CD14-positive monocyte (primary cell): ENCODE data around the gene OR8G1. TPM values are rescaled to one million over a fixed set of nuclear protein-coding genes. Genes with fewer than 3 reads are reported as not detected.

Source experiments
- DNase-seq, 3 donors: peaks; one replicate each; pipeline ENCODE4 v3.0.0-alpha.2; 2011 to 2022
- H2AFZ ChIP-seq: 2 replicates; pipeline ENCODE4 v1.6.0; 2012; ENCODE audit warnings: mild to moderate bottlenecking, low read depth, low read length, inconsistent platforms; ENCODE audit not compliant: insufficient read depth, poor library complexity, severe bottlenecking
- H3K27ac ChIP-seq, 2 donors: 1 replicate in 1 of 2; 2 replicates in 1 of 2; pipeline ENCODE4 v1.5.1; 2012 to 2013; ENCODE audit warnings: low read length in 2 of 2, control low read depth in 1 of 2, inconsistent platforms in 1 of 2, low read depth in 1 of 2, mild to moderate bottlenecking in 1 of 2
- H3K27me3 ChIP-seq, 2 donors: one replicate each; pipeline versions ENCODE4 v1.6.0 to v1.6.1; 2011 to 2013; ENCODE audit warnings: low read length in 2 of 2; ENCODE audit not compliant: control insufficient read depth in 2 of 2, insufficient read depth in 2 of 2
- H3K36me3 ChIP-seq, 2 donors: replicated peaks in 1 of 2; 1 replicate in 1 of 2; 2 replicates in 1 of 2; pipeline versions ENCODE4 v1.5.1 to v1.6.1; 2012 to 2013; ENCODE audit warnings: low read length in 2 of 2, control low read depth in 1 of 2, inconsistent platforms in 1 of 2, mild to moderate bottlenecking in 1 of 2; ENCODE audit not compliant: insufficient read depth in 2 of 2, control insufficient read depth in 1 of 2
- H3K4me1 ChIP-seq, 2 donors: 1 replicate in 1 of 2; 2 replicates in 1 of 2; pipeline versions ENCODE4 v1.5.1 to v1.6.1; 2012 to 2013; ENCODE audit warnings: low read length in 2 of 2, control low read depth in 1 of 2, inconsistent platforms in 1 of 2, mild to moderate bottlenecking in 1 of 2, moderate library complexity in 1 of 2; ENCODE audit not compliant: insufficient read depth in 2 of 2, control insufficient read depth in 1 of 2
- H3K4me2 ChIP-seq: replicated peaks from 2 replicates; pipeline ENCODE3; 2012; ENCODE audit warnings: low read length, moderate library complexity, mild to moderate bottlenecking; ENCODE audit not compliant: poor library complexity, severe bottlenecking; ENCODE audit errors: extremely low read depth
- H3K4me3 ChIP-seq, 3 experiments: fragments of 200-600 bp in 1 of 3; sonication (generic) in 1 of 3; replicated peaks in 1 of 3; 1 replicate in 2 of 3; 2 replicates in 1 of 3; pipeline ENCODE4 v1.5.1; 2011 to 2013; ENCODE audit warnings: low read length in 3 of 3, mild to moderate bottlenecking in 3 of 3, control low read depth in 2 of 3, low read depth in 2 of 3, inconsistent platforms in 1 of 3, moderate library complexity in 1 of 3
- H3K79me2 ChIP-seq: 2 replicates; pipeline ENCODE4 v1.6.0; 2012; ENCODE audit warnings: mild to moderate bottlenecking, control low read depth, inconsistent platforms, low read length, moderate library complexity; ENCODE audit not compliant: insufficient read depth
- H3K9ac ChIP-seq: 2 replicates; pipeline ENCODE4 v1.6.0; 2017; ENCODE audit warnings: low read length, mild to moderate bottlenecking; ENCODE audit not compliant: insufficient read depth, poor library complexity, severe bottlenecking
- H3K9me3 ChIP-seq, 2 donors: replicated peaks in 1 of 2; 1 replicate in 1 of 2; 2 replicates in 1 of 2; pipeline versions ENCODE4 v1.5.1 to v1.6.1; 2012 to 2013; ENCODE audit warnings: low read length in 2 of 2, control low read depth in 1 of 2; ENCODE audit not compliant: control insufficient read depth in 1 of 2, insufficient read depth in 1 of 2
- H4K20me1 ChIP-seq: 2 replicates; pipeline ENCODE4 v1.6.0; 2012; ENCODE audit warnings: mild to moderate bottlenecking, low read length, control low read depth, moderate library complexity; ENCODE audit not compliant: insufficient read depth
- H3K27ac Mint-ChIP-seq, 7 donors: one replicate each; pipeline ENCODE4 v1.8.0; 2020; ENCODE audit warnings: mild to moderate bottlenecking in 7 of 7, mixed read lengths in 7 of 7, moderate library complexity in 6 of 7, inconsistent platforms in 2 of 7
- H3K27me3 Mint-ChIP-seq, 3 donors: one replicate each; pipeline ENCODE4 v1.8.0; 2021 to 2022; ENCODE audit warnings: low read depth in 3 of 3, mild to moderate bottlenecking in 3 of 3, mixed read lengths in 3 of 3, moderate library complexity in 3 of 3, inconsistent platforms in 1 of 3
- H3K36me3 Mint-ChIP-seq, 2 donors: one replicate each; pipeline ENCODE4 v1.8.0; 2020; ENCODE audit warnings: mixed read lengths in 2 of 2, inconsistent platforms in 1 of 2, mild to moderate bottlenecking in 1 of 2
- H3K4me1 Mint-ChIP-seq: one replicate; pipeline ENCODE4 v1.8.0; 2020; ENCODE audit warnings: mild to moderate bottlenecking, mixed read lengths
- H3K4me3 Mint-ChIP-seq, 2 donors: one replicate each; pipeline ENCODE4 v1.8.0; 2020; ENCODE audit warnings: mild to moderate bottlenecking in 2 of 2, mixed read lengths in 2 of 2, moderate library complexity in 1 of 2
- H3K9me3 Mint-ChIP-seq, 7 donors: one replicate each; pipeline ENCODE4 v1.8.0; 2020 to 2022; ENCODE audit warnings: mixed read lengths in 7 of 7, mild to moderate bottlenecking in 6 of 7, moderate library complexity in 6 of 7, inconsistent platforms in 2 of 7
- CTCF ChIP-seq: fragments of 200-600 bp; IDR thresholded peaks from one replicate; pipeline ENCODE4 v1.8.0; 2022; ENCODE audit warnings: antibody characterized with exemption, mild to moderate bottlenecking
- WGBS: methylation state at CpG from one replicate; pipeline ENCODE4 v1.1.5; 2013; ENCODE audit warnings: missing lambda C conversion rate; ENCODE audit not compliant: insufficient coverage; 5-methylcytosine and 5-hydroxymethylcytosine counted together
- intact Hi-C, 2 donors: fragments of 100-400 bp; cut with micrococcal nuclease; formaldehyde crosslinking; loops; one replicate each; pipeline versions ENCODE4 v1.15.0 to v1.15.1; 2023
- polyA plus RNA-seq, 3 donors: library from polyadenylated mRNA; depleted of rRNA in 1 of 3; unstranded in 2 of 3; stranded (reverse) in 1 of 3; fragments of 300-500 nt in 2 of 3; fragments of >200 nt in 1 of 3; fragmentation: Illumina TruSeq in 2 of 3; gene quantifications; 1 replicate in 2 of 3; 2 replicates in 1 of 3; pipeline ENCODE4 v1.2.3, GENCODE V29; 2012 to 2021

OR8G1 gene
- polyA plus RNA-seq, 3 donors: not detected

- Histone ChIP-seq H3K4me1 (peaks cover 0 to 5% of the 10 kb centered on the region in 2 donors), H2AFZ (no peak overlapping the region), H3K27ac (no peak overlapping the region), H3K79me2 (no peaks in the 10 kb centered on the region), H3K9ac (no peak overlapping the region), H3K9me3 (no peaks in the 10 kb centered on the region), H4K20me1 (no peaks in the 10 kb centered on the region), H3K4me2 (no peak overlapping the region), H3K27me3 (no peaks in the 10 kb centered on the region), H3K4me3 (no peak overlapping the region), H3K36me3 (no peaks in the 10 kb centered on the region)
- H3K4me3 Mint-ChIP-seq: no peak overlapping the region
- H3K4me1 Mint-ChIP-seq: no peaks in the 10 kb centered on the region
- intact Hi-C loops: no loop called here
- no peak overlapping the region for H3K27ac Mint-ChIP-seq
- no peak for DNase-seq
- no peaks in the 10 kb centered on the region for H3K36me3 Mint-ChIP-seq
- WGBS: no CpG with 5 or more reads among the region's 4 CpGs
- no peaks in the 10 kb centered on the region for H3K9me3 Mint-ChIP-seq
- no peak for TF ChIP-seq CTCF
- H3K27me3 Mint-ChIP-seq: peaks cover 0 to 2% (median 0%) of the 10 kb centered on the region in 3 donors
These were observed 57.0 kb downstream of the OR8G1 start for GRCh38 chr11:124297921-124298320.

GRCh38 chr11:124301548-124301947, 60.7 kb downstream of the OR8G1 start:
- Mint-ChIP-seq H3K9me3 (no peaks in the 10 kb centered on the region), H3K4me3 (no peak overlapping the region), H3K27ac (no peak overlapping the region), H3K36me3 (no peaks in the 10 kb centered on the region), H3K27me3 (peaks cover 0 to 2% (median 0%) of the 10 kb centered on the region in 3 donors), H3K4me1 (no peaks in the 10 kb centered on the region)
- intact Hi-C loops: no loop called here
- Histone ChIP-seq H3K27me3 (no peaks in the 10 kb centered on the region), H3K9ac (no peak overlapping the region), H3K79me2 (no peaks in the 10 kb centered on the region), H3K36me3 (no peaks in the 10 kb centered on the region), H4K20me1 (no peaks in the 10 kb centered on the region), H3K27ac (no peak overlapping the region), H3K4me3 (no peak overlapping the region), H2AFZ (no peak overlapping the region), H3K4me2 (no peak overlapping the region), H3K4me1 (peaks cover 0 to 5% of the 10 kb centered on the region in 2 donors), H3K9me3 (no peaks in the 10 kb centered on the region)
- no peak for TF ChIP-seq CTCF
- no CpG with 5 or more reads among the region's 3 CpGs for WGBS
- DNase-seq: peak in 2 of 3 donors; percentile 6 to 35
